ENCODE results near the gene KCNQ5. TPM values are rescaled to one million over a fixed set of nuclear protein-coding genes. Genes with fewer than 3 reads are reported as not detected.

Gene KCNQ5
- total and polyA plus RNA-seq, 2 of the 8 experiments (the other 6 are each of a cell fraction or from before 2014, with no cell fraction given), result 0.83 to 1.2 TPM

DNA sequence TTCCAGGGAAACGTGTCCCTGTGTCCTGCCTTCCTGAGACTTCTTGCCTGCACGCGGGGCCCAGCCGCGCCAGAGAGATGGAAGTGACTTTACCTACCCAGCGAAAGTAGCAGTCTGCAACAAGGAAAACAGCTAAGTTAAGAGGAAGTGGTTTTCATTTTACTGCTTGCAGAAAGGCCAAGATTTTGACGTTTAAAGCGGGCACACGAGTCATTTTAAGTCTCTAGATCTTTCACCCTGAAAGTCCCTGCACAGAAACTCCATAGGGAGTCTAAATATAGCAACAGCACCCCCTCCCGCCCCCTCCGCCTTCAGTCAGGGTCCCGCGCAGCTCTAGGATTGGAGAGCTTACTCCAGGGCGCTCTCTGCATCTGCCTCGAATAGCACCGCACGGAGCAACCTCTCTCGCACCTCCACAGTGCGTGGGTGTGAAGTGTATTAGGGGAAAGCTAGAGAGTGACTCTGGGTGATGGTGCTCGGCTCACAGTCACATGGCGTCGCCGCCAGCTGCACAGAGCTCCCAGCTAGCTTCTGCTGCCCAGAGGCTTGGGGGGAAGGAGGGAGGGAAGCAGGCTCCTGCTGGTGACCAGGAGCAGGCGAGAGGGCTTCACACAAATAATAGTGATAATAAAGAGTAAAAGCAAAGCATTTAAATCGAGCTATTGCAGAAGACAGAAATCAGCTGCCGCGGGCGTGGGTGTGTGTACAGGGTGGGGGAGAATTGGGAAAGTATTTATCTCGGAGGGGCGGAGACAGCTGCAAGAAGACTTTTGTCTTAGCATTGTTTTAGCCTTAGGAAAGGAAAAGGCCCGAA, 1.8 kb upstream of the KCNQ5 start (continued):
- TF ChIP-seq SP1 (IDR thresholded peaks at IDR 0.05; ENCODE audit: low read depth, low read length) (no peak), RNF2 (IDR thresholded peaks at IDR 0.05; ENCODE audit: borderline replicate concordance, low read depth, low read length, missing control alignments, poor library complexity, severe bottlenecking) (no peak), SRF (IDR thresholded peaks at IDR 0.05; ENCODE audit: low read depth, low read length) (no peak), RFX5 (IDR thresholded peaks at IDR 0.05; ENCODE audit: borderline replicate concordance, low read depth, low read length) (no peak), EP300 (IDR thresholded peaks at IDR 0.05; ENCODE audit: borderline replicate concordance in 1 of 2, low read depth in 2 of 2, low read length in 2 of 2) (no peak), HDAC6 (IDR thresholded peaks at IDR 0.05; ENCODE audit: low read depth, low read length) (no peak), HDAC2 (IDR thresholded peaks at IDR 0.05; ENCODE audit: borderline replicate concordance in 1 of 2, low read depth in 2 of 2, low read length in 2 of 2) (no peak), KDM4A (IDR thresholded peaks at IDR 0.05; ENCODE audit: low read depth, low read length, severe bottlenecking) (peak; percentile 65)

Data from H1 (cell line).